HCT116 (cell line): ENCODE data around the gene LRP1.

Experiments
- CTCF ChIP-seq, 3 experiments: fragments of 200-600 bp in 1 of 3; sonication (generic) in 1 of 3; IDR thresholded peaks in 2 of 3; conservative IDR thresholded peaks in 1 of 3; 2 replicates each; pipeline ENCODE4 v1.5.1; 2012 to 2017; ENCODE audit warnings: low read depth in 2 of 3, low read length in 2 of 3, antibody characterized with exemption in 1 of 3, borderline replicate concordance in 1 of 3, control low read depth in 1 of 3, mild to moderate bottlenecking in 1 of 3, mixed read lengths in 1 of 3, mixed run types in 1 of 3, moderate library complexity in 1 of 3; ENCODE audit not compliant: insufficient read depth in 1 of 3
- FOSL1 ChIP-seq: IDR thresholded peaks from 2 replicates; pipeline ENCODE4 v1.6.1; 2012; ENCODE audit warnings: low read depth
- JUND ChIP-seq: IDR thresholded peaks from 2 replicates; pipeline ENCODE4 v1.6.1; 2012
- POLR2A ChIP-seq: IDR thresholded peaks from 2 replicates; pipeline ENCODE4 v1.7.0; 2011; ENCODE audit warnings: borderline replicate concordance; ENCODE audit not compliant: insufficient read depth, insufficient read length; ENCODE audit errors: extremely low read depth
- POLR2AphosphoS5 ChIP-seq: IDR thresholded peaks from 2 replicates; pipeline ENCODE4 v1.6.1; 2011; ENCODE audit warnings: mild to moderate bottlenecking, low read depth, low read length, moderate library complexity
- ZNF274 ChIP-seq: fragments of 200-500 bp; sonication (Bioruptor generic); IDR thresholded peaks from 2 replicates; pipeline ENCODE4 v1.6.1; 2014; ENCODE audit warnings: mild to moderate bottlenecking, low read depth, low read length, inconsistent platforms

- no peak for TF ChIP-seq POLR2A
- no peak for TF ChIP-seq FOSL1
- no peak for TF ChIP-seq CTCF (IDR thresholded peaks at IDR 0.05 in 2 of 3, conservative IDR thresholded peaks at IDR 0.05 in 1 of 3; ENCODE audit: borderline replicate concordance in 1 of 3, insufficient read depth in 1 of 3, low read depth in 2 of 3, low read length in 2 of 3)
- no peak for TF ChIP-seq JUND
- no peak for TF ChIP-seq POLR2AphosphoS5
- TF ChIP-seq ZNF274 = no peak
Measured at GRCh38 chr12:57092529-57092862, 35.8 kb upstream of the LRP1 start.
